PC-9 (cell line): ENCODE measurements around the gene PHOSPHO1. TPM values are rescaled to one million over a fixed set of nuclear protein-coding genes. Genes with fewer than 3 reads are reported as not detected.
"Not testable (repeated sequence)": the region's sequence is repeated elsewhere in the genome, so short reads cannot be mapped to it uniquely, and the experiment has no call there.

Source experiments
- BruUV-seq: library from RNA; stranded (reverse); fragments of 400-500 nt; replicated peaks from 2 replicates; lab custom pipeline; 2021; lab: Mats Ljungman, UMichigan
- CTCF ChIA-PET: fragments of 300-600 bp; sonication (Branson Sonifier 250); formaldehyde crosslinking; loops from one replicate; lab custom pipeline; 2022; ENCODE audit warnings: antibody characterized with exemption; lab: Charles Lee
- POLR2A ChIA-PET: fragments of 300-600 bp; sonication (Branson Sonifier 250); formaldehyde crosslinking; loops from one replicate; lab custom pipeline; 2022; ENCODE audit warnings: antibody characterized with exemption; ENCODE audit not compliant: unreplicated experiment; lab: Charles Lee
- DNase-seq, 2 experiments: peaks; one replicate each; pipeline versions ENCODE4 v3.0.0 to v3.0.0-alpha.2; 2015 to 2022; ENCODE audit warnings: mixed read lengths in 1 of 2
- H2AFZ ChIP-seq: fragments of 200-600 bp; sonication (generic); 2 replicates; pipeline ENCODE4 v1.8.1; 2017; ENCODE audit warnings: antibody characterized with exemption
- H3F3A ChIP-seq: fragments of 200-600 bp; sonication (generic); 2 replicates; pipeline ENCODE4 v1.8.1; 2017; ENCODE audit warnings: antibody characterized with exemption, mild to moderate bottlenecking, low read depth; ENCODE audit not compliant: insufficient read depth
- H3K27ac ChIP-seq: fragments of 200-600 bp; sonication (generic); 2 replicates; pipeline ENCODE4 v1.6.1; 2016; ENCODE audit warnings: mixed run types
- H3K27me3 ChIP-seq: fragments of 200-600 bp; sonication (generic); 2 replicates; pipeline ENCODE4 v1.6.1; 2016; ENCODE audit warnings: low read depth, mixed run types; ENCODE audit not compliant: insufficient read depth
- H3K36me3 ChIP-seq: fragments of 200-600 bp; sonication (generic); 2 replicates; pipeline ENCODE4 v1.6.1; 2016; ENCODE audit warnings: low read depth, mixed run types
- H3K4me1 ChIP-seq: fragments of 200-600 bp; sonication (generic); replicated peaks from 2 replicates; pipeline ENCODE4 v1.6.1; 2016; ENCODE audit warnings: mixed run types; ENCODE audit not compliant: insufficient read depth
- H3K4me2 ChIP-seq: fragments of 200-600 bp; sonication (generic); 2 replicates; pipeline ENCODE4 v1.6.1; 2017; ENCODE audit warnings: mixed run types
- H3K4me3 ChIP-seq: fragments of 200-600 bp; sonication (generic); 2 replicates; pipeline ENCODE4 v1.6.1; 2016; ENCODE audit warnings: mixed run types
- H3K79me2 ChIP-seq: fragments of 200-600 bp; sonication (generic); 2 replicates; pipeline ENCODE4 v1.6.1; 2017; ENCODE audit warnings: low read depth, mixed run types
- H3K9me2 ChIP-seq: fragments of 200-600 bp; sonication (generic); 2 replicates; pipeline ENCODE4 v1.8.1; 2017; ENCODE audit warnings: mild to moderate bottlenecking; ENCODE audit not compliant: insufficient read depth
- H3K9me3 ChIP-seq: fragments of 200-600 bp; sonication (generic); 2 replicates; pipeline ENCODE4 v1.8.1; 2016; ENCODE audit warnings: low read depth; ENCODE audit not compliant: insufficient read depth
- H4K20me1 ChIP-seq: fragments of 200-600 bp; sonication (generic); 2 replicates; pipeline ENCODE4 v1.8.1; 2017; ENCODE audit not compliant: insufficient read depth
- EZH2 ChIP-seq: fragments of 200-600 bp; sonication (generic); IDR thresholded peaks from 2 replicates; pipeline ENCODE4 v1.8.0; 2017; ENCODE audit warnings: antibody characterized with exemption, low read depth
- intact Hi-C: fragments of 100-400 bp; cut with micrococcal nuclease; formaldehyde crosslinking; loops from one replicate; pipeline ENCODE4 v1.10.0; 2022; ENCODE audit not compliant: unreplicated experiment
- total RNA-seq: library from RNA; stranded (reverse); gene quantifications from 2 replicates; pipeline ENCODE4 v1.2.3, GENCODE V29; 2021
- TF ChIP-seq, protein P1 (sequence below): fragments of 200-600 bp; sonication (generic); conservative IDR thresholded peaks from 2 replicates; pipeline ENCODE4 v1.6.1; 2017; ENCODE audit warnings: mixed run types, antibody characterized with exemption, mild to moderate bottlenecking, moderate library complexity

The PHOSPHO1 gene
- total RNA-seq, 1 experiment from 2014 or later = not detected

DNA sequence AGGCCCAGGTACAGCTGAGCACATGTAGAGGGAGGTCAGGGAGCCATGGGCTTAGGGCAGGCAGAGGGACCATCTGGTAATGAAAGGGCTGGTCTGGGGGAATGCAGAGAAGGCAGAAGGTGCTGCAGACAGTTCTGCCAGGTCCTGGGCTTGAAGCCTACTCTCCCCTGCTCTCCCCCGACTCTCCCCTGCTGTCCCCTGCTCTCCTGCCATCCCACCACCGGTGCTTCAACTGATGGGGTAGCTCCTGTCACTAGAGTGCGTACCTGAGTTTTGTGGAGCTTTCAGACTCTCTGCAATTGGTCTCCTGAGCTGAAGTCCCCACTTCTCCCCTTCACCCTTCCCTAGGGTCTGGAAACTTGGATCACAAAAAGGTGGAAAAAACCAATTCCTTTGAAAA lies 37.3 kb upstream of the PHOSPHO1 start:
- Histone ChIP-seq H4K20me1 (no peaks in the 10 kb centered on the region), H3K79me2 (no peaks in the 10 kb centered on the region), H3K4me1 (no peaks in the 10 kb centered on the region), H3K27ac (no peak overlapping the region), H3K36me3 (no peaks in the 10 kb centered on the region), H3K4me3 (no peak overlapping the region), H2AFZ (no peak overlapping the region), H3K4me2 (no peak overlapping the region), H3F3A (no peaks in the 10 kb centered on the region), H3K9me3 (no peaks in the 10 kb centered on the region), H3K27me3 (no peaks in the 10 kb centered on the region), H3K9me2 (no peaks in the 10 kb centered on the region)
- DNase-seq = no peak
- ChIA-PET CTCF (no interaction called here), POLR2A (interaction anchor here (0.6 kb wide), 1 partner anchor 400 kb away, joined by 3 read pairs; no protein-coding TSS in a partner anchor)
- no peak for TF ChIP-seq EZH2
- TF ChIP-seq, protein P1, sequence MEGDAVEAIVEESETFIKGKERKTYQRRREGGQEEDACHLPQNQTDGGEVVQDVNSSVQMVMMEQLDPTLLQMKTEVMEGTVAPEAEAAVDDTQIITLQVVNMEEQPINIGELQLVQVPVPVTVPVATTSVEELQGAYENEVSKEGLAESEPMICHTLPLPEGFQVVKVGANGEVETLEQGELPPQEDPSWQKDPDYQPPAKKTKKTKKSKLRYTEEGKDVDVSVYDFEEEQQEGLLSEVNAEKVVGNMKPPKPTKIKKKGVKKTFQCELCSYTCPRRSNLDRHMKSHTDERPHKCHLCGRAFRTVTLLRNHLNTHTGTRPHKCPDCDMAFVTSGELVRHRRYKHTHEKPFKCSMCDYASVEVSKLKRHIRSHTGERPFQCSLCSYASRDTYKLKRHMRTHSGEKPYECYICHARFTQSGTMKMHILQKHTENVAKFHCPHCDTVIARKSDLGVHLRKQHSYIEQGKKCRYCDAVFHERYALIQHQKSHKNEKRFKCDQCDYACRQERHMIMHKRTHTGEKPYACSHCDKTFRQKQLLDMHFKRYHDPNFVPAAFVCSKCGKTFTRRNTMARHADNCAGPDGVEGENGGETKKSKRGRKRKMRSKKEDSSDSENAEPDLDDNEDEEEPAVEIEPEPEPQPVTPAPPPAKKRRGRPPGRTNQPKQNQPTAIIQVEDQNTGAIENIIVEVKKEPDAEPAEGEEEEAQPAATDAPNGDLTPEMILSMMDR = no peak
- BruUV-seq = no TSS peak
- intact Hi-C loops = no loop called here

DNA sequence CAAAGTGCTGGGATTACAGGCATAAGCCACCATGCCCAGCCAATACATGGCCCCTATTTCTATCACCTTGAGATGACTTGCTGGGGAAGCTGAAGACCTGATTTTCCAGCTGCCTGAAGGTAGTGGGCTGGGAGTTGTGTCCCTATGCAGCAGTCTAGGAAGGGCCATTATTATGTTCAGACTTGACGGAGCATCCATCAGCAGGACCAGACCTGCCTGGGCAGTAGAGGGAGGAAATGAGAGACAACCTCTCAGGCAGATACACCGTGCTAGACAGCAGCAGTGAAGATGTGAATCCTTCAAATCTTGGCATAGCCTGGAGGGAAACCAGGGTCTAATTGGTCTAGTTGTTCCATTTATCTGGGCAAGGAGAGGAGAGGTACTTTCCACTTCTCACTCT lies 35.6 kb upstream of the PHOSPHO1 start:
- Histone ChIP-seq H2AFZ (no peak overlapping the region), H3K9me2 (no peaks in the 10 kb centered on the region), H3K27ac (no peak overlapping the region), H4K20me1 (no peaks in the 10 kb centered on the region), H3F3A (peaks cover 5% of the 10 kb centered on the region; the same call in 1 of the 2 replicates), H3K9me3 (no peaks in the 10 kb centered on the region), H3K79me2 (no peaks in the 10 kb centered on the region), H3K4me3 (no peak overlapping the region), H3K4me1 (no peaks in the 10 kb centered on the region), H3K36me3 (no peaks in the 10 kb centered on the region), H3K27me3 (no peaks in the 10 kb centered on the region), H3K4me2 (no peak overlapping the region)
- CTCF ChIA-PET = no interaction called here
- POLR2A ChIA-PET = no interaction called here
- DNase-seq = no peak
- no TSS peak for BruUV-seq
- intact Hi-C loops = no loop called here
- TF ChIP-seq, protein P1 = no peak
- no peak for TF ChIP-seq EZH2

DNA sequence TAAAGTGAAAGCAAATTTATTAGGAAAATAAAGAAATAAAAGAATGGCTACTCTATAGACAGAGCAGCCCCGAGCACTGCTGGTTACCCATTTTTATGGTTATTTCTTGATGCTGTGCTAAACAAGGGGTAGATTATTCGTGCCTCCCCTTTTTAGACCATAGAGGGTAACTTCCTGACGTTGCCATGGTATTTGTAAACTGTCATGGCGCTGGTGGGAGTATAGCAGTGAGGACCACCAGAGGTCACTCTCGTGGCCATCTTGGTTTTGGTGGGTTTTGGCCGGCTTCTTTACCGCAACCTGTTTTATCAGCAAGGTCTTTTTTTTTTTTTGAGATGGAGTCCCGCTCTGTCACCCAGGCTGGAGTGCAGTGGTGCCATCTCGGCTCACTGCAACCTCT lies 31.0 kb upstream of the PHOSPHO1 start:
- DNase-seq, H2AFZ ChIP-seq, H3K4me2 ChIP-seq, H3F3A ChIP-seq, H3K27ac ChIP-seq, H3K4me3 ChIP-seq, H3K27me3 ChIP-seq, H3K9me3 ChIP-seq, H3K79me2 ChIP-seq, CTCF ChIA-PET, H4K20me1 ChIP-seq, BruUV-seq, intact Hi-C loops, H3K9me2 ChIP-seq, H3K36me3 ChIP-seq, H3K4me1 ChIP-seq: not testable (repeated sequence)
- POLR2A ChIA-PET = interaction anchor here (0.7 kb wide), 1 partner anchor 304 kb away, joined by 11 read pairs; no protein-coding TSS in a partner anchor

DNA sequence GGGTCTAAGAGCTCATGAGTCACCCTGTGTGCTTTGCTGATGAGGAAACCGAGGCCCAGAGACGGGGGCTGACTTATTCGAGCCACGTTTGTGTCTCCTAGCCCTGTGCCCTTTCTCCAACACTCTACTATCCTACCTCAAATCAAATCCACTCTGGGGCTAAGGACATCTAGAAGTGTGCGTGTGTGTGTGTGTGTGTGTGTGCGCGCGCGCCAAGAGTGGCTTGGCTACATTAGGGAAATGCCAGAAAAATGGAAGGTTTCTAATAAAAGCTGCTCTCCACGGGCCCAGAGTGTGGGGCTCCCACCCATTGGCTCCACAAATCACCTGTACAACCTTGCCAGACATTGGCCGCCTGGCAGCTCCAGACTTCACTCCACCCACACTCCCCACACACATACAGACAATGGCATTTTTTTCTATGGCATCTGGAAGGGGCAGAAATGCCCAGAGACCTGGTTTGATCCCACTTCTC lies 30.3 kb upstream of the PHOSPHO1 start:
- TF ChIP-seq, protein P1 = no peak
- no peak for TF ChIP-seq EZH2
- Histone ChIP-seq H4K20me1 (no peaks in the 10 kb centered on the region), H3K4me3 (peak overlapping the region; percentile 58), H3K4me2 (peak overlapping the region; percentile 81), H3K4me1 (0 out of 2 replicates have a peak, but pooled peaks cover 3% of the 10 kb centered on the region), H3K79me2 (no peaks in the 10 kb centered on the region), H3K9me3 (no peaks in the 10 kb centered on the region), H3K36me3 (no peaks in the 10 kb centered on the region), H3K27me3 (no peaks in the 10 kb centered on the region), H3K9me2 (no peaks in the 10 kb centered on the region), H2AFZ (peak overlapping the region; percentile 90), H3F3A (peaks cover 10% of the 10 kb centered on the region; the same call in 1 of the 2 replicates), H3K27ac (no peak overlapping the region)
- DNase-seq = no peak
- CTCF ChIA-PET = interaction anchor here (0.7 kb wide), 1 partner anchor 144 kb away, joined by 3 read pairs; no protein-coding TSS in a partner anchor
- intact Hi-C loops = no loop called here
- POLR2A ChIA-PET = no interaction called here
- no TSS peak for BruUV-seq
